ENCODE results near the gene STPG2. TPM values are rescaled to one million over a fixed set of nuclear protein-coding genes. Genes with fewer than 3 reads are reported as not detected.

STPG2 gene
- total RNA-seq, 1 donor from 2014 or later = 0.52 TPM

GRCh38 chr4:98151145-98151924 is 8.1 kb upstream of the STPG2 start:
- H3K4me1 ChIP-seq (ENCODE audit: control insufficient read depth in 3 of 3, insufficient read depth in 3 of 3, low read length in 3 of 3) = peaks cover 0 to 5% (median 3%) of the 10 kb centered on the region in 3 donors
- H3K27ac ChIP-seq (ENCODE audit: low read depth, low read length) = no peak overlapping the region
- H3K4me3 ChIP-seq (ENCODE audit: low read length in 3 of 3) = no peak overlapping the region
- H3K36me3 ChIP-seq (ENCODE audit: control insufficient read depth in 3 of 3, insufficient read depth in 3 of 3, low read length in 3 of 3) = no peaks in the 10 kb centered on the region
- no peak overlapping the region for H3K9ac ChIP-seq (ENCODE audit: low read depth in 1 of 3, low read length in 3 of 3)
- H3K9me3 ChIP-seq (ENCODE audit: control insufficient read depth in 3 of 3, low read length in 3 of 3) = no peaks in the 10 kb centered on the region
- H3K27me3 ChIP-seq (ENCODE audit: control insufficient read depth in 3 of 3, insufficient read depth in 3 of 3, low read length in 3 of 3) = no peaks in the 10 kb centered on the region

DNA sequence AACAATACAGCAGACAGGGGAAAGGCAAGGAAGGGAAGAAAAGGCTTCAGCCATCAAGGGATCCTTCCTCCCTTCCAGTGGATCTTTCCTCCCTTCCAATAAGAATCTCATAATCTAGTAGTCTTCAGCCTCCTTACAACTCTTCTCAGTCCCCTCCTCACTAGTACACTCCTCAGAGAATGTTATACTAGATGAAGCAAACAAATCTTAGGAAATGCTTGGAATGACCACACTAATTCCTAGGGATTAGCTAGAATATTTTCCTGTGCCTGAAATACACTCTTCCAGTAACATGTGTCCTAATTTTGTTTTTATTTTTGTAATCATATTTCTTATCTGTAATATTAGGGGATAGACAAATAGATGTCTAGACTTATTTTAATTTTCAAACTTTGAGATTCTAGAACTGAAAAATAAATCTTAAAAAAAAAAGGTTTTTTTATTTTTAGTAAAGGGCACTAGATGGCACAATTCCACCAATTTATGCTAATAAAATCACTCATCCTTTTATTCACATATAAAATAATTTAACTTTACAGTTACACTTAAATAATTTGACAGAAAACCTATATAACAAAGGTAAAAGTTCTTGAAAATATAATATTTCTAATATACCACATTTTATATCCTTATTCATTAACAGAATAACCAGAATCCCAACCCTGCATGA is 7.0 kb upstream of the STPG2 start:
- H3K4me1 ChIP-seq (ENCODE audit: control insufficient read depth in 3 of 3, insufficient read depth in 3 of 3, low read length in 3 of 3) = peaks cover 0 to 5% (median 3%) of the 10 kb centered on the region in 3 donors
- no peaks in the 10 kb centered on the region for H3K36me3 ChIP-seq (ENCODE audit: control insufficient read depth in 3 of 3, insufficient read depth in 3 of 3, low read length in 3 of 3)
- no peak overlapping the region for H3K9ac ChIP-seq (ENCODE audit: low read depth in 1 of 3, low read length in 3 of 3)
- no peak overlapping the region for H3K27ac ChIP-seq (ENCODE audit: low read depth, low read length)
- no peaks in the 10 kb centered on the region for H3K9me3 ChIP-seq (ENCODE audit: control insufficient read depth in 3 of 3, low read length in 3 of 3)
- no peak overlapping the region for H3K4me3 ChIP-seq (ENCODE audit: low read length in 3 of 3)
- no peaks in the 10 kb centered on the region for H3K27me3 ChIP-seq (ENCODE audit: control insufficient read depth in 3 of 3, insufficient read depth in 3 of 3, low read length in 3 of 3)

DNA sequence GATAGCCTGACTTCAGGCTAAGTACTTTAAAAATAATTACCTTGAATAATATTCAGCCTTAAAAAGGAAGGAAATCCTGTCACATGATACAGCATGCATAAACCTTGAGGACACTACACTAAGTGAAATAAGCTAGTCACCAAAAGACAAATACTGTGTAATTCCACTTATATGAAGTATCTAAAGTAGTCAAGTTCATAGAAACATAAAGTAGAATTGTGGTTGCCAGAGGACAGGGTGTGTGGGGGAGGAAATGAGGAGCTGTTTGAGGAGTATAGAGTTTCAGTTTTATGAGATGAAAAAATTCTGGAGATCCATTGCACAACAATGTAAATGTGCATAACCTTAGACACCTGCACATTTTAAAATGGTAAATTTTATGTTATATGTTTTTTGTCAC is 5.6 kb upstream of the STPG2 start:
- Histone ChIP-seq H3K27me3 (ENCODE audit: control insufficient read depth in 3 of 3, insufficient read depth in 3 of 3, low read length in 3 of 3) (no peaks in the 10 kb centered on the region), H3K9ac (ENCODE audit: low read depth in 1 of 3, low read length in 3 of 3) (peak overlapping the region in 1 of 3 donors; percentile 41), H3K9me3 (ENCODE audit: control insufficient read depth in 3 of 3, low read length in 3 of 3) (no peaks in the 10 kb centered on the region), H3K27ac (ENCODE audit: low read depth, low read length) (no peak overlapping the region), H3K4me1 (ENCODE audit: control insufficient read depth in 3 of 3, insufficient read depth in 3 of 3, low read length in 3 of 3) (peaks cover 0 to 5% (median 3%) of the 10 kb centered on the region in 3 donors), H3K36me3 (ENCODE audit: control insufficient read depth in 3 of 3, insufficient read depth in 3 of 3, low read length in 3 of 3) (no peaks in the 10 kb centered on the region), H3K4me3 (ENCODE audit: low read length in 3 of 3) (no peak overlapping the region)

GRCh38 chr4:98126141-98126540 is 17.1 kb downstream of the STPG2 start:
- H3K27me3 ChIP-seq (ENCODE audit: control insufficient read depth in 3 of 3, insufficient read depth in 3 of 3, low read length in 3 of 3) = peaks cover 0 to 2% (median 0%) of the 10 kb centered on the region in 3 donors
- no peaks in the 10 kb centered on the region for H3K4me1 ChIP-seq (ENCODE audit: control insufficient read depth in 3 of 3, insufficient read depth in 3 of 3, low read length in 3 of 3)
- no peak overlapping the region for H3K4me3 ChIP-seq (ENCODE audit: low read length in 3 of 3)
- H3K9me3 ChIP-seq (ENCODE audit: control insufficient read depth in 3 of 3, low read length in 3 of 3) = no peaks in the 10 kb centered on the region
- no peak overlapping the region for H3K9ac ChIP-seq (ENCODE audit: low read depth in 1 of 3, low read length in 3 of 3)
- no peak overlapping the region for H3K27ac ChIP-seq (ENCODE audit: low read depth, low read length)
- H3K36me3 ChIP-seq (ENCODE audit: control insufficient read depth in 3 of 3, insufficient read depth in 3 of 3, low read length in 3 of 3) = no peaks in the 10 kb centered on the region

DNA sequence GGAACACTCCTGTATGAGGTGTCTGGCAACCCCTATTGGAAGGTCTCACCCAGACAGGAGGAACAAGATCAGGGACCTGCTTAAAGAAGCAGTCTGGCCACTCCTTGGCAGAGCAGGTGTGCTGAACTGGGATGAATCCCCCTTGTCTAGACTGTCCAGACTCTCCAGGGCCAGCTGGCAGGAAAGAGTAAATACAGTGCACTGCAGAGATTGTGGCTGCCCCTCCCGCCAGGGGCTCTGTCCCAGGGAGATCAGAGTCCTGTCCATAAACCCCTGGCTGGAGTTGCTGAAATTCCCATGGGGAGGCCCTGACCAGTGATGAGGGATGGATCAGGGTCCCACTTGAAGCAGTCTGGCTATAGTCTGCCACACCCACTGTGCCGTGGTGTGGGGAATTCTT is 17.7 kb downstream of the STPG2 start:
- Histone ChIP-seq H3K36me3 (ENCODE audit: control insufficient read depth in 3 of 3, insufficient read depth in 3 of 3, low read length in 3 of 3) (no peaks in the 10 kb centered on the region), H3K4me3 (ENCODE audit: low read length in 3 of 3) (no peak overlapping the region), H3K4me1 (ENCODE audit: control insufficient read depth in 3 of 3, insufficient read depth in 3 of 3, low read length in 3 of 3) (no peaks in the 10 kb centered on the region), H3K9me3 (ENCODE audit: control insufficient read depth in 3 of 3, low read length in 3 of 3) (no peaks in the 10 kb centered on the region), H3K27ac (ENCODE audit: low read depth, low read length) (no peak overlapping the region), H3K27me3 (ENCODE audit: control insufficient read depth in 3 of 3, insufficient read depth in 3 of 3, low read length in 3 of 3) (peaks cover 0 to 2% (median 0%) of the 10 kb centered on the region in 3 donors), H3K9ac (ENCODE audit: low read depth in 1 of 3, low read length in 3 of 3) (no peak overlapping the region)

- no peaks in the 10 kb centered on the region for H3K4me1 ChIP-seq (ENCODE audit: control insufficient read depth in 3 of 3, insufficient read depth in 3 of 3, low read length in 3 of 3)
- no peak overlapping the region for H3K9ac ChIP-seq (ENCODE audit: low read depth in 1 of 3, low read length in 3 of 3)
- H3K9me3 ChIP-seq (ENCODE audit: control insufficient read depth in 3 of 3, low read length in 3 of 3) = peaks cover 0 to 2% (median 0%) of the 10 kb centered on the region in 3 donors
- H3K4me3 ChIP-seq (ENCODE audit: low read length in 3 of 3) = no peak overlapping the region
- H3K27me3 ChIP-seq (ENCODE audit: control insufficient read depth in 3 of 3, insufficient read depth in 3 of 3, low read length in 3 of 3) = no peaks in the 10 kb centered on the region
- no peaks in the 10 kb centered on the region for H3K36me3 ChIP-seq (ENCODE audit: control insufficient read depth in 3 of 3, insufficient read depth in 3 of 3, low read length in 3 of 3)
- H3K27ac ChIP-seq (ENCODE audit: low read depth, low read length) = no peak overlapping the region
Observed at GRCh38 chr4:98117363-98117762, 25.9 kb downstream of the STPG2 start.

DNA sequence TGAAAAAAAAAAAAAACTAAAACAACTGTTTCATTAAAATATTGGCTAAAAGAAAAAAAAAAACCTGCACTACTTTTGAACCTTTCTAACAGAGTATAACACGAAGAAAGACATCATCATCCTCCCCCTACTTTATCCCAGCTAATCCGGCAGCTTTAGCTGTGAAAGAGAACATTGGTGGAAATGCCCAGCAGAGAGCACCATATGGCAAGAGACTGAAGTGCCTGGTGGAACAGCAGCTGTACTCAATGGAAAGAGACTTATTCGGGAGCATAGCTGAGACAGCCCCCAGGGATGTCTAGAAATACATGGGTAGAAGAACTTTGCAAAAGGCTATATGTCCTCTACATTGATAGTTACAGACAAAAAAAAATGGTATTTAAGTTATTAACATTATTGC is 30.3 kb downstream of the STPG2 start:
- H3K4me1 ChIP-seq (ENCODE audit: control insufficient read depth in 3 of 3, insufficient read depth in 3 of 3, low read length in 3 of 3) = no peaks in the 10 kb centered on the region

GRCh38 chr4:98110929-98111328 is 32.3 kb downstream of the STPG2 start:
- Histone ChIP-seq H3K27ac (ENCODE audit: low read depth, low read length) (no peak overlapping the region), H3K4me3 (ENCODE audit: low read length in 3 of 3) (no peak overlapping the region), H3K9me3 (ENCODE audit: control insufficient read depth in 3 of 3, low read length in 3 of 3) (no peaks in the 10 kb centered on the region), H3K36me3 (ENCODE audit: control insufficient read depth in 3 of 3, insufficient read depth in 3 of 3, low read length in 3 of 3) (no peaks in the 10 kb centered on the region), H3K27me3 (ENCODE audit: control insufficient read depth in 3 of 3, insufficient read depth in 3 of 3, low read length in 3 of 3) (no peaks in the 10 kb centered on the region), H3K9ac (ENCODE audit: low read depth in 1 of 3, low read length in 3 of 3) (no peak overlapping the region), H3K4me1 (ENCODE audit: control insufficient read depth in 3 of 3, insufficient read depth in 3 of 3, low read length in 3 of 3) (no peaks in the 10 kb centered on the region)

More for the DNA sequence above, 30.3 kb downstream of the STPG2 start:
- no peaks in the 10 kb centered on the region for H3K36me3 ChIP-seq (ENCODE audit: control insufficient read depth in 3 of 3, insufficient read depth in 3 of 3, low read length in 3 of 3)
- no peak overlapping the region for H3K27ac ChIP-seq (ENCODE audit: low read depth, low read length)
- no peaks in the 10 kb centered on the region for H3K9me3 ChIP-seq (ENCODE audit: control insufficient read depth in 3 of 3, low read length in 3 of 3)
- no peak overlapping the region for H3K4me3 ChIP-seq (ENCODE audit: low read length in 3 of 3)
- no peak overlapping the region for H3K9ac ChIP-seq (ENCODE audit: low read depth in 1 of 3, low read length in 3 of 3)
- H3K27me3 ChIP-seq (ENCODE audit: control insufficient read depth in 3 of 3, insufficient read depth in 3 of 3, low read length in 3 of 3) = no peaks in the 10 kb centered on the region

DNA sequence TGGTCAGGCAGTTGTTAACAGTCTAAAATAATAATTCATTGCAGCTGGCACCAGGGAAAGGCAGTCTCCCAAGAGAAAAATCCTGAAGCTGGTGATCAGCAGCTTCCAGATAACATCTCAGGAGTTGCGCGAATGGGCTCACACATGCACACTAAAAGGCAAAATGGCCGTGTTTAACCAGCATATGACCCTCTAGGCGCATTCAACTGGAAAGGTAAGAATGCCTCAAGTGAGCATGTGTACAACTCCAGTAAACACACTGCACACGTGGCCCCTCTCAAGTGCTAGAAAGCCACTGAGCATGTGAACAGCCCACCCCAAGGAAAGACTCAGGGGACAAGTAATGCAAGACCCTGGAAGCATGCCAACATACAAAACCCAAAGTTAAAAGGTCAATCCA is 33.1 kb downstream of the STPG2 start:
- Histone ChIP-seq H3K9me3 (ENCODE audit: control insufficient read depth in 3 of 3, low read length in 3 of 3) (no peaks in the 10 kb centered on the region), H3K27ac (ENCODE audit: low read depth, low read length) (no peak overlapping the region), H3K36me3 (ENCODE audit: control insufficient read depth in 3 of 3, insufficient read depth in 3 of 3, low read length in 3 of 3) (no peaks in the 10 kb centered on the region), H3K27me3 (ENCODE audit: control insufficient read depth in 3 of 3, insufficient read depth in 3 of 3, low read length in 3 of 3) (no peaks in the 10 kb centered on the region), H3K9ac (ENCODE audit: low read depth in 1 of 3, low read length in 3 of 3) (no peak overlapping the region), H3K4me3 (ENCODE audit: low read length in 3 of 3) (no peak overlapping the region), H3K4me1 (ENCODE audit: control insufficient read depth in 3 of 3, insufficient read depth in 3 of 3, low read length in 3 of 3) (no peaks in the 10 kb centered on the region)

GRCh38 chr4:98102660-98103059 is 40.6 kb downstream of the STPG2 start:
- Histone ChIP-seq H3K27me3 (ENCODE audit: control insufficient read depth in 3 of 3, insufficient read depth in 3 of 3, low read length in 3 of 3) (no peaks in the 10 kb centered on the region), H3K4me1 (ENCODE audit: control insufficient read depth in 3 of 3, insufficient read depth in 3 of 3, low read length in 3 of 3) (no peaks in the 10 kb centered on the region), H3K27ac (ENCODE audit: low read depth, low read length) (no peak overlapping the region), H3K9ac (ENCODE audit: low read depth in 1 of 3, low read length in 3 of 3) (no peak overlapping the region), H3K4me3 (ENCODE audit: low read length in 3 of 3) (no peak overlapping the region), H3K36me3 (ENCODE audit: control insufficient read depth in 3 of 3, insufficient read depth in 3 of 3, low read length in 3 of 3) (no peaks in the 10 kb centered on the region), H3K9me3 (ENCODE audit: control insufficient read depth in 3 of 3, low read length in 3 of 3) (no peaks in the 10 kb centered on the region)
